SK-N-SH treated with all-trans-retinoic acid at 6 μM for 48 hours (cell line): ENCODE measurements around the gene BUB1B.

Source experiments
- ATAC-seq: fragments of 200-7000 bp; cut with Tn5 transposase; 3 replicates; pipeline ENCODE4 v1.9.1; 2020; ENCODE audit warnings: mild to moderate bottlenecking, moderate library complexity
- ARNTL ChIP-seq: fragments of 450-650 bp; formaldehyde crosslinking; IDR thresholded peaks from 2 replicates; pipeline ENCODE4 v1.5.0; 2020; ENCODE audit warnings: low read depth, mild to moderate bottlenecking, moderate library complexity, borderline replicate concordance
- CSDC2 ChIP-seq: fragments of 250-450 bp; sonication (Bioruptor Pico); IDR thresholded peaks from 2 replicates; pipeline ENCODE4 v1.5.0; 2020; ENCODE audit warnings: mild to moderate bottlenecking, moderate library complexity
- CSRNP3 ChIP-seq: fragments of 250-450 bp; sonication (Bioruptor Pico); IDR thresholded peaks from 2 replicates; pipeline ENCODE4 v1.5.1; 2021; ENCODE audit warnings: mild to moderate bottlenecking, moderate library complexity
- ESRRG ChIP-seq: fragments of 250-450 bp; sonication (Bioruptor Pico); IDR thresholded peaks from 2 replicates; pipeline ENCODE4 v1.6.1; 2021; ENCODE audit warnings: mild to moderate bottlenecking
- GLIS3 ChIP-seq: fragments of 250-450 bp; sonication (Bioruptor Pico); IDR thresholded peaks from 2 replicates; pipeline ENCODE4 v1.5.0; 2020; ENCODE audit warnings: mild to moderate bottlenecking, moderate library complexity
- ISL1 ChIP-seq: fragments of 250-450 bp; sonication (Bioruptor Pico); IDR thresholded peaks from 2 replicates; pipeline ENCODE4 v2.1.2; 2022; ENCODE audit warnings: mild to moderate bottlenecking, moderate library complexity
- OSR1 ChIP-seq: fragments of 250-450 bp; sonication (Bioruptor Pico); IDR thresholded peaks from 2 replicates; pipeline ENCODE4 v1.8.0; 2022; ENCODE audit warnings: moderate library complexity, mild to moderate bottlenecking, inconsistent platforms
- PATZ1 ChIP-seq: fragments of 250-450 bp; sonication (Bioruptor Pico); IDR thresholded peaks from 2 replicates; pipeline ENCODE4 v1.8.0; 2020; ENCODE audit warnings: mild to moderate bottlenecking, moderate library complexity, borderline replicate concordance
- POU6F1 ChIP-seq: fragments of 250-450 bp; sonication (Bioruptor Pico); IDR thresholded peaks from 2 replicates; pipeline ENCODE4 v1.8.0; 2021; ENCODE audit warnings: low read depth, mild to moderate bottlenecking, moderate library complexity, borderline replicate concordance
- PPARA ChIP-seq: fragments of 250-450 bp; sonication (Bioruptor Pico); IDR thresholded peaks from 2 replicates; pipeline ENCODE4 v1.5.0; 2020; ENCODE audit warnings: mild to moderate bottlenecking, borderline replicate concordance
- RARB ChIP-seq: fragments of 250-450 bp; sonication (Bioruptor Pico); IDR thresholded peaks from 2 replicates; pipeline ENCODE4 v1.8.0; 2021; ENCODE audit warnings: mild to moderate bottlenecking, moderate library complexity
- SNAI2 ChIP-seq: fragments of 250-450 bp; sonication (Bioruptor Pico); IDR thresholded peaks from 2 replicates; pipeline ENCODE4 v1.5.0; 2020; ENCODE audit warnings: mild to moderate bottlenecking, moderate library complexity
- TCF4 ChIP-seq: fragments of 250-450 bp; sonication (Bioruptor Pico); IDR thresholded peaks from 2 replicates; pipeline ENCODE4 v1.8.0; 2021; ENCODE audit warnings: mild to moderate bottlenecking, moderate library complexity, borderline replicate concordance
- TOX ChIP-seq: fragments of 250-450 bp; sonication (Bioruptor Pico); IDR thresholded peaks from 2 replicates; pipeline ENCODE4 v1.8.0; 2021; ENCODE audit warnings: mild to moderate bottlenecking, moderate library complexity, borderline replicate concordance
- TSHZ2 ChIP-seq: fragments of 250-450 bp; sonication (Bioruptor Pico); IDR thresholded peaks from 2 replicates; pipeline ENCODE4 v1.5.0; 2020; ENCODE audit warnings: mild to moderate bottlenecking, moderate library complexity
- ZC3H10 ChIP-seq: fragments of 250-450 bp; sonication (Bioruptor Pico); IDR thresholded peaks from 2 replicates; pipeline ENCODE4 v1.5.1; 2021; ENCODE audit warnings: mild to moderate bottlenecking, moderate library complexity
- ZFP3 ChIP-seq: fragments of 250-450 bp; sonication (Bioruptor Pico); IDR thresholded peaks from 2 replicates; pipeline ENCODE4 v1.5.0; 2020; ENCODE audit warnings: mild to moderate bottlenecking, moderate library complexity
- ZNF565 ChIP-seq: fragments of 450-650 bp; formaldehyde crosslinking; conservative IDR thresholded peaks from 2 replicates; pipeline ENCODE4 v1.5.0; 2020; ENCODE audit warnings: low read depth, mild to moderate bottlenecking, moderate library complexity
- ZNF70 ChIP-seq: fragments of 450-650 bp; formaldehyde crosslinking; IDR thresholded peaks from 2 replicates; pipeline ENCODE4 v1.5.0; 2020; ENCODE audit warnings: mild to moderate bottlenecking, moderate library complexity
- ZNF8 ChIP-seq: fragments of 450-650 bp; formaldehyde crosslinking; IDR thresholded peaks from 2 replicates; pipeline ENCODE4 v1.5.0; 2020; ENCODE audit warnings: mild to moderate bottlenecking, moderate library complexity
- TF ChIP-seq, protein P1 (sequence below): fragments of 250-450 bp; sonication (Bioruptor Pico); IDR thresholded peaks from 2 replicates; pipeline ENCODE4 v1.5.1; 2020; ENCODE audit warnings: low read depth, mild to moderate bottlenecking, moderate library complexity

Gene BUB1B

GRCh38 chr15:40241269-40242212, 80.7 kb downstream of the BUB1B start:
- no peak for TF ChIP-seq TCF4 (CRISPR knock-in tag)
- no peak for TF ChIP-seq PPARA (CRISPR knock-in tag)
- TF ChIP-seq ZNF565 (CRISPR knock-in tag) = no peak
- no peak for TF ChIP-seq OSR1 (CRISPR knock-in tag)
- no peak for TF ChIP-seq POU6F1 (CRISPR knock-in tag)
- TF ChIP-seq ZNF8 (CRISPR knock-in tag) = no peak
- no peak for ATAC-seq

DNA sequence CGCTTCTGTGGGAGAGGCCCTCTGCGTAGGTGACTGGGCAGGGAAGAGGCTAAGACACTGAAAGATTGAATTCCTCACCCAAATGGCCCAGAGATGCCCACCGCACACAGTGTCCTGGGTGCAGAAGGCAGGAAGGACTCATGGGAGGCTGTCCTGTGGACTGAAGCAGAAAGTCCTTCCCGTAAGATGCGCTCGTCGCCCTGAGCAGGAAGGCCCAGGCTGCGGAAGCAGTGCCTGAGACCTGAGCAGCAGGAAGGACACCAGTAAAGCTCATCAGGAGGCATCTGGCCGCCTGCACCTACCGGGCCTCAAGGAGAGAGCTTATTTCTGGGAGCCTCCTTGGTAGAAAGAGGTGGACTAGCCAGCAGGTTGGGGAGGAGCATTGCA, 81.3 kb downstream of the BUB1B start:
- ATAC-seq = no peak
- TF ChIP-seq CSDC2 (CRISPR knock-in tag) (no peak), PATZ1 (no peak), ZNF565 (CRISPR knock-in tag) (no peak), PPARA (CRISPR knock-in tag) (no peak), ESRRG (no peak), OSR1 (CRISPR knock-in tag) (no peak), ISL1 (CRISPR knock-in tag) (no peak), SNAI2 (no peak), ZC3H10 (CRISPR knock-in tag) (no peak), TOX (CRISPR knock-in tag) (no peak), ZNF70 (CRISPR knock-in tag) (no peak), RARB (CRISPR knock-in tag) (no peak), TCF4 (CRISPR knock-in tag) (no peak), ZNF8 (CRISPR knock-in tag) (no peak), ZFP3 (CRISPR knock-in tag) (no peak), POU6F1 (CRISPR knock-in tag) (no peak), CSRNP3 (CRISPR knock-in tag) (no peak), GLIS3 (no peak)
- TF ChIP-seq, protein P1, sequence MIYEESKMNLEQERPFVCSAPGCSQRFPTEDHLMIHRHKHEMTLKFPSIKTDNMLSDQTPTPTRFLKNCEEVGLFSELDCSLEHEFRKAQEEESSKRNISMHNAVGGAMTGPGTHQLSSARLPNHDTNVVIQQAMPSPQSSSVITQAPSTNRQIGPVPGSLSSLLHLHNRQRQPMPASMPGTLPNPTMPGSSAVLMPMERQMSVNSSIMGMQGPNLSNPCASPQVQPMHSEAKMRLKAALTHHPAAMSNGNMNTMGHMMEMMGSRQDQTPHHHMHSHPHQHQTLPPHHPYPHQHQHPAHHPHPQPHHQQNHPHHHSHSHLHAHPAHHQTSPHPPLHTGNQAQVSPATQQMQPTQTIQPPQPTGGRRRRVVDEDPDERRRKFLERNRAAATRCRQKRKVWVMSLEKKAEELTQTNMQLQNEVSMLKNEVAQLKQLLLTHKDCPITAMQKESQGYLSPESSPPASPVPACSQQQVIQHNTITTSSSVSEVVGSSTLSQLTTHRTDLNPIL = no peak

DNA sequence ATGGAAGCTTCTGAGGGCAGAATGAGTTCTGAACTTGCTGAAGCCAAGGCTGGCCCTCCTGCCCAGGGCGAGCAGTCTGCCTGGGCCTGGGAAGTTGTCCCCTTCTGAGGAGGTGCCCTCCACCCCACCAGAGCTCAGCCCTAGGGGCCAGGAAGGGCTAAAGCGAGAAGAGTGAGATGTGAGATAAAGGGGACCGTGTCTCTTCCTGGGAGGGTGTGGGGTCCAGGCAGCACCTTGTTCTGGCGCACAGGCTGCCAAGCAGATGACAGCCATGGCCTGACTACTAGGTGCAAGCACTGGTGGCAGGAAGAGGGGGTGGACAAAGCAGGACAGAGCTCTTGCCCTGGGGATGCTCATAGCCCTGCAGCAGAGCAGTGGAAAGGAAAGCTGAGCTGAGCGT, 81.7 kb downstream of the BUB1B start:
- ATAC-seq = no peak
- no peak for TF ChIP-seq POU6F1 (CRISPR knock-in tag)
- TF ChIP-seq ARNTL = no peak
- no peak for TF ChIP-seq CSRNP3 (CRISPR knock-in tag)
- no peak for TF ChIP-seq CSDC2 (CRISPR knock-in tag)
- TF ChIP-seq ZNF8 (CRISPR knock-in tag) = no peak
- no peak for TF ChIP-seq TSHZ2 (CRISPR knock-in tag)
- no peak for TF ChIP-seq PPARA (CRISPR knock-in tag)
